Measurements from ENCODE around the gene GPSM3.
"Not testable (repeated sequence)": the region's sequence is repeated elsewhere in the genome, so short reads cannot be mapped to it uniquely, and the experiment has no call there.

The GPSM3 gene

DNA sequence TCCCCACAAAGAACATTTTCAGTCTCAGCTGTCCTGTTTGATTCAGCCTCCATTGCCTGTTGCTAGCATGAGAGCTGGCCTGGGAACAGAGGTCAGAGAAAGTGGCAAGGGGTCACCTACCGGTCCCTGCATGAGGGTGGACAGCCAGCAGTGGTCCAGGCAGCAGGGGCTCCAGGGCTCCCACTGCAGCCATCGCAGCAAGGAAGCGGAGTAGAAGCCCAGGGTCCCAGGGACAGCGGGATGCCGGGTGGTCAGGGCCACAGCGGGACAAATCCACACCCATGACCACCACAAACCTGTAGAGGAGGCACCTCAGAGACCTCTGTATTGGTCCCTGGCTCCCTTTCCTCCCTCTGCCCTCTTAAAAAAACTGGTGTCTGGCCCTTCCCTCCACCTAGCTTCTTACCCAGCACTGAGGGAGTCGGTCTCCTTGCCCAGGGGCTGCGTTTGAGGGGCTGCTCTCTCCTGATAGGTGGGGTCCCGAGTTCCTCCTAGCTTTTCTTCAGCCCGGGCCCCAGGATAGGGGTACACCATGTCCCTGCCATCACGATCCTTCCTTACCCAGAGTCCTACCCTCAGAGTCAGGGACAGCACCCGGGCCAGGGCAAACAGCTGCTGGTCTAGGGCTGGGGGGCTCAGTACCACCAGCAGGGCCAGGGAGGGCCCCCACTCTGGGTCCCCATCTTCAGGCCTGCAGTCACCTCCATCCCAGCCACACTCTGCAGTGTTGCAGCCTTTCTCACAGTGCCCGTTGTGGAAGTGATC, 8.4 kb upstream of the GPSM3 start:
- no peak overlapping the region for H3K27ac ChIP-seq (ENCODE audit: low read length)
- no peak overlapping the region for H3K4me3 ChIP-seq (ENCODE audit: low read length)
- H3K27me3 ChIP-seq (ENCODE audit: insufficient read depth, low read length), result peaks cover 7% of the 10 kb centered on the region; the same call in 1 of the 2 replicates
- no peak overlapping the region for H3K9ac ChIP-seq (ENCODE audit: low read depth, low read length)
- H3K9me3 ChIP-seq (ENCODE audit: insufficient read depth, low read depth, low read length), result no peaks in the 10 kb centered on the region
- H3K36me3 ChIP-seq (ENCODE audit: insufficient read depth, low read depth, low read length), result no peaks in the 10 kb centered on the region
- peaks cover 5% of the 10 kb centered on the region; the same call in 1 of the 2 replicates for H3K4me1 ChIP-seq (ENCODE audit: insufficient read depth, low read length)

GRCh38 chr6:32198866-32199265, 6.4 kb upstream of the GPSM3 start:
- H3K9me3 ChIP-seq (ENCODE audit: insufficient read depth, low read depth, low read length), result no peaks in the 10 kb centered on the region
- H3K9ac ChIP-seq (ENCODE audit: low read depth, low read length), result no peak overlapping the region
- no peaks in the 10 kb centered on the region for H3K27me3 ChIP-seq (ENCODE audit: insufficient read depth, low read length)
- H3K36me3 ChIP-seq (ENCODE audit: insufficient read depth, low read depth, low read length), result no peaks in the 10 kb centered on the region
- H3K27ac ChIP-seq (ENCODE audit: low read length), result no peak overlapping the region
- peaks cover 12% of the 10 kb centered on the region; the same call in 1 of the 2 replicates for H3K4me1 ChIP-seq (ENCODE audit: insufficient read depth, low read length)
- no peak overlapping the region for H3K4me3 ChIP-seq (ENCODE audit: low read length)

GRCh38 chr6:32198345-32198696, 5.9 kb upstream of the GPSM3 start:
- Histone ChIP-seq H3K9me3 (ENCODE audit: insufficient read depth, low read depth, low read length) (no peaks in the 10 kb centered on the region), H3K4me1 (ENCODE audit: insufficient read depth, low read length) (peaks cover 12% of the 10 kb centered on the region; the same call in 1 of the 2 replicates), H3K9ac (ENCODE audit: low read depth, low read length) (no peak overlapping the region), H3K27me3 (ENCODE audit: insufficient read depth, low read length) (no peaks in the 10 kb centered on the region), H3K4me3 (ENCODE audit: low read length) (no peak overlapping the region), H3K27ac (ENCODE audit: low read length) (no peak overlapping the region), H3K36me3 (ENCODE audit: insufficient read depth, low read depth, low read length) (no peaks in the 10 kb centered on the region)

DNA sequence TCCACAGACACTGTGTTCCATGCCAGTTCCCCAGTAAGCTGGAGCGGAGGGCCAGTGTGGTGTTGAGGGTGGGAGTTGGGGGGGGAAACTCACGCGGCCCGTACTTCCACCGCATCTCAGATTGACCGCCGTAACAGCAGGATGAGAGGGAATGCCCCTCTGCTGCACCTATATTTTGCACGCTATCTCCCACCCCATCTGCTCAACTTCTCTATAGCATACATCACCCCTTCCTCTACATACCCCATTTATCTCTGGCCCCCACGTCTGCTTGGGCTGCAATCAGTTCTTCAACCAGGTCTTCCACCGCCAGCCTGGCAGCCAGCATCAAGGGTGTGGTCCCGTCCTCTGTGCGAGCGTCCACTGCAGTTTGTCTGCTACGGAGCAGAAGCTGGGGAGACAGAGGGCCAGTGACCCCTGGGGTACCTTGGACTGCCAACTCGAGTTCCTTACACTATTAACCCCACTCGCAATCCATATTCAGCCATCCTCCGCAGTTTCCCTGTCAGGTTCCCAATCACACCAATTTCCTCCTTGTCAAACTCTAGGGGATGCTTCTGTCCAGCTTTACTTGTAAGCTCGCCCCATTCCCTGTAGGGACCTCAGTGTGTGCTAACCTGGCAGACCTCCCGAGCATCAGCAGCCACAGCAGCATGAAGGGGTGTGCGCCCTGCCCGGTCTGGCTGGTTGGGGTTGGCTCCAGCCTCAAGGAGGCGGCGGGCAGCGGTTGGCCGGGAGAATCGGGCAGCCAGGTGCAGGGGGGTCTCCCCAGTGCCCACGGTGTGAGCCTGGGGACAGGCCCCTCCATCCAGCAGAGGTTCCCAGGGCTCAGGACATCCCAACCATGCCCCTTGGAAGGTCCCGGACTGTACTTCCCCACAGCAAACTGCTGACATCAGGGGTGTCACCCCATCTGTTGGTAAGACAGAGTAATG, 4.5 kb upstream of the GPSM3 start:
- Histone ChIP-seq H3K27ac (ENCODE audit: low read length) (peak overlapping the region; percentile 100), H3K27me3 (ENCODE audit: insufficient read depth, low read length) (no peaks in the 10 kb centered on the region), H3K36me3 (ENCODE audit: insufficient read depth, low read depth, low read length) (no peaks in the 10 kb centered on the region), H3K4me1 (ENCODE audit: insufficient read depth, low read length) (peaks cover 17% of the 10 kb centered on the region; the same call in 1 of the 2 replicates), H3K9me3 (ENCODE audit: insufficient read depth, low read depth, low read length) (no peaks in the 10 kb centered on the region), H3K9ac (ENCODE audit: low read depth, low read length) (peak overlapping the region; percentile 100), H3K4me3 (ENCODE audit: low read length) (peak overlapping the region; percentile 99)

GRCh38 chr6:32195902-32196681, 3.6 kb upstream of the GPSM3 start:
- H3K4me1 ChIP-seq (ENCODE audit: insufficient read depth, low read length), result peaks cover 20% of the 10 kb centered on the region; the same call in 1 of the 2 replicates
- peak overlapping the region; percentile 99 for H3K4me3 ChIP-seq (ENCODE audit: low read length)
- H3K27me3 ChIP-seq (ENCODE audit: insufficient read depth, low read length), result no peaks in the 10 kb centered on the region
- peak overlapping the region; percentile 100 for H3K27ac ChIP-seq (ENCODE audit: low read length)
- no peaks in the 10 kb centered on the region for H3K36me3 ChIP-seq (ENCODE audit: insufficient read depth, low read depth, low read length)
- peak overlapping the region; percentile 100 for H3K9ac ChIP-seq (ENCODE audit: low read depth, low read length)
- H3K9me3 ChIP-seq (ENCODE audit: insufficient read depth, low read depth, low read length), result no peaks in the 10 kb centered on the region

DNA sequence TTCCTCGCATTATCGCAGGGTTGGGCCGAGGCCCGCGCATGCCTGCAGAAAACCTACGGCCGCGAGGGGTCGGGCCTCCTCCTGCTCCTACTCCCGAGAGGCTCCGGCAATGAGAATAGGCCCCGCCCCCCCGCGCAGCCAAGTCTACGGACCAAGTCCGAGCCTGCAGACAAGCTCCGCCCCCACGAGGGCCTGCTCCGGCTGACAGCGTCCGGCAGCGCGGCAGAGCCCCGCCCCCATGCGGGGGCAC, 3.1 kb upstream of the GPSM3 start:
- Histone ChIP-seq H3K27ac (ENCODE audit: low read length) (no peak overlapping the region), H3K4me3 (ENCODE audit: low read length) (peak overlapping the region; percentile 99; the same call in 1 of the 2 replicates), H3K4me1 (ENCODE audit: insufficient read depth, low read length) (peaks cover 24% of the 10 kb centered on the region; the same call in 1 of the 2 replicates)

DNA sequence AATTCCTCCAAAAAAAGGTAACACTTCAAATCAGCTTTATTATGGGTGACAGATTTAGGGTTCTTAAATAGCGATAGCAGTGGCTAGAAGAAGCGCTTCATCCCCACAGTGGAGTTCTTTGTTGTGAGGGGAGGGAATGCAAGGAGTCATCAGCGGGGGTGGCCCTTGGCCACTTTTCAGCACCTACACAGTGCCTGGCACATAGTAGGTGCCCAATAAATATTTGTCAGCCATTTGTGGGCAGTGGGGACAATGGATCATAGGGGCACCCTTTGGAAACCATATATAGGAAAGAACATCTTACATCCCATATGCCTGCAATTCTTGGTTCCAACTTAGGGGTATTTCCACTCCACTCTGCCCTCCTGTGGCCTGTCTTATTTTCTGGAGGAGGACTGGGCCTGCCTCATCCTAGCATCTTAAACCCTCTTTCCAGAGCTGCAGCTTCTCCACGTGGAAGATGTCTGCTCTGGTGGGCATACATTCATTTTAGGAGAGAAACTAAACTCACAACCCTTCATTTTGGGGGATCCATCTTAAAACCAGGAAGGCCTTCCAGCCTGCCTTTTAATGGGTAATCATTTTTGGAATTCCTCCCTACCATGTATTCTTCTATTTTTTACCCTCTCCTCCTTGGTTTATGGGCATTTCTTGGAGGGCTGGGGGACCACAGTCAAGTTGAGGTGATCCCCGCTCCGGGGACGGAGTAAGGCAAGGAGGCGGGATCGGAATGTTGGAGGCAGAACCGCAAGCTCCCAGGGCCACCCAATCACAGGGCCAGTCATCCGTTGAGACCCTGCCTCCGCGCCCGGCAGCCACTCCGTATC, 2.6 kb upstream of the GPSM3 start:
- Histone ChIP-seq H3K36me3 (ENCODE audit: insufficient read depth, low read depth, low read length) (no peaks in the 10 kb centered on the region), H3K4me3 (ENCODE audit: low read length) (peak overlapping the region; percentile 83), H3K27ac (ENCODE audit: low read length) (peak overlapping the region; percentile 95), H3K27me3 (ENCODE audit: insufficient read depth, low read length) (no peaks in the 10 kb centered on the region), H3K9ac (ENCODE audit: low read depth, low read length) (peak overlapping the region; percentile 96; the same call in 1 of the 2 replicates), H3K4me1 (ENCODE audit: insufficient read depth, low read length) (peaks cover 24% of the 10 kb centered on the region; the same call in 1 of the 2 replicates), H3K9me3 (ENCODE audit: insufficient read depth, low read depth, low read length) (no peaks in the 10 kb centered on the region)

More for the DNA sequence above, 3.1 kb upstream of the GPSM3 start:
- peak overlapping the region; percentile 100; the same call in 1 of the 2 replicates for H3K9ac ChIP-seq (ENCODE audit: low read depth, low read length)
- H3K27me3 ChIP-seq (ENCODE audit: insufficient read depth, low read length), result no peaks in the 10 kb centered on the region
- H3K9me3 ChIP-seq (ENCODE audit: insufficient read depth, low read depth, low read length), result no peaks in the 10 kb centered on the region
- no peaks in the 10 kb centered on the region for H3K36me3 ChIP-seq (ENCODE audit: insufficient read depth, low read depth, low read length)

DNA sequence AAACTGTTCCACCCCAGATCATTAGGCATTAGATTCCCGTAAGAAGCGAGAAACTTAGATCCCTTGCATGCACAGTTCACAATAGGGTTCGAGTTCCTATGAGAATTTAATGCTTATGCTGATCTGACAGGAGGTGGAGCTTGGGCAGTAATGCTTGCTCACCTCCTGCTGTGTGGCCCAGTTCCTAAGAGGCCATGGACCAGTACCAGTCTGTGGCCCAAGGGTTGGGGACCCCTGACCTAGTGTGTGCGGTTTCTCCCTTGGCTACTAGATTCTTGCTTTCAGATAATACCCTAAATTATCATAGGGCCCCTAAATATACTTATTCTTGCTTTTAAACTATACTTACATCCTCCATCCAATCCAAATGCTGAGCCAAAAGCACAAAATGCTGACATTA, 1.9 kb upstream of the GPSM3 start:
- Histone ChIP-seq H3K4me3 (ENCODE audit: low read length) (peak overlapping the region; percentile 83; the same call in 1 of the 2 replicates), H3K36me3 (ENCODE audit: insufficient read depth, low read depth, low read length) (no peaks in the 10 kb centered on the region), H3K27me3 (ENCODE audit: insufficient read depth, low read length) (no peaks in the 10 kb centered on the region), H3K9me3 (ENCODE audit: insufficient read depth, low read depth, low read length) (no peaks in the 10 kb centered on the region), H3K9ac (ENCODE audit: low read depth, low read length) (peak overlapping the region; percentile 96; the same call in 1 of the 2 replicates), H3K4me1 (ENCODE audit: insufficient read depth, low read length) (peaks cover 24% of the 10 kb centered on the region; the same call in 1 of the 2 replicates), H3K27ac (ENCODE audit: low read length) (no peak overlapping the region)

DNA sequence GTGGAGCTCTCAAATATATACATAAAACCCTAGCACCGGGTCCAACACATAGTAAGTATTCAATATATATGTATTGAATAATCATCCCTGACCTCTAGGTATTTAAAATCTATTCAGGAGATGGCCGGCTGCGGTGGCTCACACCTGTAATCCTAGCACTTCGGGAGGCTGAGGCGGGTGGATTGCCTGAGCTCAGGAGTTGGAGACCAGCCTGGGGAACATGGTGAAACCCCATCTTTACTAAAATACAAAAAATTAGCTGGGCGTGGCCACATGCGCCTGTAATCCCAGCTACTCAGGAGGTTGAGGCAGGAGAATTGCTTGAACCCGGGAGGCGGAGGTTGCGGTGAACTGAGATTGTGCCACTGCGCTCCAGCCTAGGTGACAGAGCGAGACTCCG, 653 bp upstream of the GPSM3 start:
- Histone ChIP-seq H3K4me3 (ENCODE audit: low read length) (peak overlapping the region; percentile 10; the same call in 1 of the 2 replicates), H3K4me1 (ENCODE audit: insufficient read depth, low read length) (peaks cover 28% of the 10 kb centered on the region; the same call in 1 of the 2 replicates), H3K9ac (ENCODE audit: low read depth, low read length) (peak overlapping the region; percentile 29; the same call in 1 of the 2 replicates)
- H3K27ac ChIP-seq (ENCODE audit: low read length); H3K9me3 ChIP-seq (ENCODE audit: insufficient read depth, low read depth, low read length); H3K27me3 ChIP-seq (ENCODE audit: insufficient read depth, low read length); H3K36me3 ChIP-seq (ENCODE audit: insufficient read depth, low read depth, low read length): not testable (repeated sequence)

GRCh38 chr6:32191696-32192607, 491 bp downstream of the GPSM3 start:
- H3K9ac ChIP-seq (ENCODE audit: low read depth, low read length), result no peak overlapping the region; the same call in 1 of the 2 replicates
- no peaks in the 10 kb centered on the region for H3K9me3 ChIP-seq (ENCODE audit: insufficient read depth, low read depth, low read length)
- H3K27ac ChIP-seq (ENCODE audit: low read length), result no peak overlapping the region
- H3K27me3 ChIP-seq (ENCODE audit: insufficient read depth, low read length), result no peaks in the 10 kb centered on the region
- peaks cover 26% of the 10 kb centered on the region; the same call in 1 of the 2 replicates for H3K4me1 ChIP-seq (ENCODE audit: insufficient read depth, low read length)
- H3K36me3 ChIP-seq (ENCODE audit: insufficient read depth, low read depth, low read length), result peaks cover 10% of the 10 kb centered on the region
- H3K4me3 ChIP-seq (ENCODE audit: low read length), result no peak overlapping the region
